Measurements from ENCODE around the gene MSANTD2. TPM values are rescaled to one million over a fixed set of nuclear protein-coding genes. Genes with fewer than 3 reads are reported as not detected.

MSANTD2 gene
- 8.6 TPM for total RNA-seq (2021; ENCODE audit: unreplicated experiment)
- 1.6 and 1.9 TPM in 2 replicates for polyA plus RNA-seq (2012)
- percentile 77 among the genes with signal in this experiment for Bru-seq, nascent RNA
- BruChase-seq, experiment 1, labeled RNA remaining after a 6-hour chase: percentile 86 among the genes with signal in this experiment
- BruChase-seq, experiment 2, labeled RNA remaining after a 2-hour chase: percentile 87 among the genes with signal in this experiment
- long read RNA-seq, partial matches to known transcripts: 0 of 14 reads
- long read RNA-seq, other reads (novel, unspliced or antisense): 9 of 14 reads

DNA sequence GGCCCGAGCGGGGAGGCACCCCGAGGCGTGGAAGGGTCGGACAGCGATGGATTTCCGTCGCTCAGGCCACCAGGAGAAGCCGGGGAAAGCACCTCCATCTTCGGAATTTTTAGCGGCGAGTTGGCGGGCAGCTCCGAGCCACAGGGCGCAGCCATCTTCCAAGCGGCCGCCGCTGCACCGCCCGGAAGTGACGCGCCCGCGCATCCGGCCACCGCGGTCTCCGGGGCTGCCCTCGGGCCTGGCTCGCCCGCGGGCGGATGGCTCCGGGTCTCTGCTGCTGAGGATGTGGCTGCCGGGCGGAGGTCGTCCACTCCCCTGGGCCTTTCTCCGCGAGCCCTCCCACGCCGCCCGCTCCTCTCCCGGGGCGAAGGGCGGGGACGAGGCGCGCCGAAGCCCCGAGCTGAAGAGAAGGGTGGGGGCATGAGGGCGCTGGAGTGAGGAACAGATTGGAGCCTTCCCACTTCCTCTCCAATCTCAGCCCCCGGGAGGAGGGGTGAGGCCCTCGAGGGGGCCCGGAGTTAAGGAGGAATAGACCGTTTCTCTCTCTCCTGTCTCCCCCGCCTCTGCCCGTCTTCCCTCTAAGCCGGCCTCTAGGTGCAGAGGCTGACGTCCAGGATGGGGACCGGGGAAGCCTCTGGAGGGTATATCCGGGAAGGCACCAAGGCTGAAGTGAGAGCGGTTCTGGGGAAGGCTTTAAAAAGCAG is at the start of gene MSANTD2:
Gene MSANTD2 (minus strand): TSS at position 181 of the 704 bp plus-strand sequence. CDS start 26 bp downstream, at position 155.
- Histone ChIP-seq H3K36me3 (ENCODE audit: control insufficient read depth in 1 of 2, insufficient read depth in 2 of 2, low read length in 2 of 2) (no peaks in the 10 kb centered on the region), H3K4me1 (ENCODE audit: control insufficient read depth in 1 of 2, insufficient read depth in 2 of 2, low read length in 2 of 2) (peaks cover 6 to 19% of the 10 kb centered on the region in 2 experiments; a peak in 3 of 4 replicates), H3K79me2 (ENCODE audit: insufficient read depth, low read length) (peaks cover 47% of the 10 kb centered on the region), H3K9ac (ENCODE audit: low read length) (peak within 1 kb of the TSS; percentile 80), H2AFZ (ENCODE audit: low read depth, low read length, poor library complexity, severe bottlenecking) (peak within 1 kb of the TSS; percentile 8), H4K20me1 (ENCODE audit: insufficient read depth) (no peaks in the 10 kb centered on the region), H3K9me2 (ENCODE audit: insufficient read depth) (no peaks in the 10 kb centered on the region), H3K27me3 (ENCODE audit: insufficient read depth, low read length) (no peaks in the 10 kb centered on the region), H3K4me3 (replicated peaks in 1 of 2; ENCODE audit: low read depth in 1 of 2, low read length in 2 of 2) (peak within 1 kb of the TSS; percentile 73 to 75), H3K27ac (ENCODE audit: low read depth, low read length) (peak within 1 kb of the TSS; percentile 74), H3K4me2 (ENCODE audit: low read length) (peak within 1 kb of the TSS; percentile 78), H3K9me3 (ENCODE audit: control insufficient read depth in 1 of 2, insufficient read depth in 1 of 2, low read depth in 1 of 2, low read length in 2 of 2) (no peaks in the 10 kb centered on the region)
- TF ChIP-seq ZFX (IDR thresholded peaks at IDR 0.05): peak; percentile 88
- peak; percentile 50; the same call in 1 of the 2 replicates for TF ChIP-seq EGR1 (IDR thresholded peaks at IDR 0.05; ENCODE audit: low read depth)
- peak; percentile 85 for TF ChIP-seq SIN3A (IDR thresholded peaks at IDR 0.05; ENCODE audit: low read depth)
- TF ChIP-seq, protein P1, sequence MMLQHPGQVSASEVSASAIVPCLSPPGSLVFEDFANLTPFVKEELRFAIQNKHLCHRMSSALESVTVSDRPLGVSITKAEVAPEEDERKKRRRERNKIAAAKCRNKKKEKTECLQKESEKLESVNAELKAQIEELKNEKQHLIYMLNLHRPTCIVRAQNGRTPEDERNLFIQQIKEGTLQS (IDR thresholded peaks at IDR 0.05): no peak
- no peak for TF ChIP-seq JUND (IDR thresholded peaks at IDR 0.05)
- peak; percentile 94 for TF ChIP-seq YY1 (IDR thresholded peaks at IDR 0.05; ENCODE audit: extremely low read depth, insufficient replicate concordance, low read depth, low read length)
- TF ChIP-seq ELF1 (IDR thresholded peaks at IDR 0.05; ENCODE audit: borderline replicate concordance, low read depth): peak; percentile 23; the same call in 1 of the 2 replicates
- TF ChIP-seq, protein P2, sequence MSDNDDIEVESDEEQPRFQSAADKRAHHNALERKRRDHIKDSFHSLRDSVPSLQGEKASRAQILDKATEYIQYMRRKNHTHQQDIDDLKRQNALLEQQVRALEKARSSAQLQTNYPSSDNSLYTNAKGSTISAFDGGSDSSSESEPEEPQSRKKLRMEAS (IDR thresholded peaks at IDR 0.05): peak; percentile 61
- TF ChIP-seq POLR2AphosphoS5 (IDR thresholded peaks at IDR 0.05; ENCODE audit: low read depth, low read length): peak; percentile 97
- TF ChIP-seq POLR2A (IDR thresholded peaks at IDR 0.05; ENCODE audit: borderline replicate concordance, extremely low read depth, insufficient read depth, insufficient read length): peak; percentile 74
- ATAC-seq (peak; percentile 92), DNase-seq (ENCODE audit: low read depth, low spot score) (peak; percentile 42)
- ChIA-PET RAD21 (ENCODE audit: low non-redundant PET in 1 of 2, low total read pairs in 2 of 2, uncharacterized antibody in 2 of 2, unreplicated experiment in 2 of 2) (interaction anchor here in 1 of 2 experiments (0.5 kb wide), 1 partner anchor 36 kb away, joined by 6 read pairs; no protein-coding TSS in a partner anchor), CTCF (interaction anchor here (1.3 kb wide), 1 partner anchor 22 kb away, joined by 4 read pairs; no protein-coding TSS in a partner anchor), POLR2A (no interaction called here)
- no TSS peak for BruUV-seq (replicated peaks)
- intact Hi-C loops (cut with micrococcal nuclease): no loop called here

Measured in HCT116 (cell line).